Mucosa of stomach (tissue), 1 donor: ENCODE results near the gene TMEM218.

Experiments used
- H3K27me3 ChIP-seq: one replicate; pipeline ENCODE4 v1.7.0; 2013; ENCODE audit warnings: mild to moderate bottlenecking, low read length; ENCODE audit not compliant: control insufficient read depth, insufficient read depth
- H3K36me3 ChIP-seq: one replicate; pipeline ENCODE4 v1.7.0; 2013; ENCODE audit warnings: low read length; ENCODE audit not compliant: control insufficient read depth, insufficient read depth
- H3K4me1 ChIP-seq: one replicate; pipeline ENCODE4 v1.7.0; 2013; ENCODE audit warnings: mild to moderate bottlenecking, low read length; ENCODE audit not compliant: control insufficient read depth, insufficient read depth
- H3K4me3 ChIP-seq: one replicate; pipeline ENCODE4 v1.7.0; 2013; ENCODE audit warnings: low read length
- H3K9ac ChIP-seq: one replicate; pipeline ENCODE4 v1.7.0; 2013; ENCODE audit warnings: mild to moderate bottlenecking, low read length, moderate library complexity
- H3K9me3 ChIP-seq: one replicate; pipeline ENCODE4 v1.7.0; 2013; ENCODE audit warnings: mild to moderate bottlenecking, low read length, moderate library complexity; ENCODE audit not compliant: control insufficient read depth
- donor health status: Pancreatic carcinoma.

The TMEM218 gene

GRCh38 chr11:125086633-125087296, 24.7 kb downstream of the TMEM218 start:
- H3K27me3 ChIP-seq: no peaks in the 10 kb centered on the region
- no peak overlapping the region for H3K9ac ChIP-seq
- no peaks in the 10 kb centered on the region for H3K4me1 ChIP-seq
- H3K4me3 ChIP-seq: no peak overlapping the region
- no peaks in the 10 kb centered on the region for H3K36me3 ChIP-seq
- no peaks in the 10 kb centered on the region for H3K9me3 ChIP-seq

GRCh38 chr11:125085301-125086081, 25.9 kb downstream of the TMEM218 start:
- Histone ChIP-seq H3K36me3 (no peaks in the 10 kb centered on the region), H3K4me3 (no peak overlapping the region), H3K9me3 (no peaks in the 10 kb centered on the region), H3K9ac (no peak overlapping the region), H3K4me1 (no peaks in the 10 kb centered on the region), H3K27me3 (no peaks in the 10 kb centered on the region)

DNA sequence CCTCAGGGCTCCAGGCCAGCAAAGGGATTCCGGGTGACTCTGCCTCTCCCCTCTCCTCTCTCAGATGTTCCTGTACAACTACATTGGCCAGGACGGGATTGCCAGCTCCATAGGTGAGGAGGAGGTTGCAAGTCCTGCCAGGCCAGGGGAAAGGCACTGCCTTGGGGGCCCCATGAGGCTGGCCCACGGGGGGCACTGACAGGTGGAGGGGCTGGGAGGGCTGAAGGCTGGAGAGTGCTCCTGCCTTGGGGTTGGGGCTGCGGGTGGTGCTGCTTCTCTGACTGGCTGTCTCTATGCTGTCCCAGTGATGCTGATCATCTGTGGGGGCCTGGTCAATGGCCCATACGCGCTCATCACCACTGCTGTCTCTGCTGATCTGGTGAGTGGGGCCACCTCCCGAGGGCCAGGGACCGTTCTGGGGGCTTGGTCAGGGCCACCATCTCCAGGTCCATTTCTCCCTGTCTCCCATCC, 26.6 kb downstream of the TMEM218 start:
- Histone ChIP-seq H3K36me3 (no peaks in the 10 kb centered on the region), H3K9ac (no peak overlapping the region), H3K9me3 (no peaks in the 10 kb centered on the region), H3K27me3 (no peaks in the 10 kb centered on the region), H3K4me1 (no peaks in the 10 kb centered on the region), H3K4me3 (no peak overlapping the region)

GRCh38 chr11:125084057-125084416, 27.4 kb downstream of the TMEM218 start:
- H3K4me1 ChIP-seq: no peaks in the 10 kb centered on the region
- no peaks in the 10 kb centered on the region for H3K27me3 ChIP-seq
- no peak overlapping the region for H3K9ac ChIP-seq
- no peaks in the 10 kb centered on the region for H3K9me3 ChIP-seq
- no peak overlapping the region for H3K4me3 ChIP-seq
- no peaks in the 10 kb centered on the region for H3K36me3 ChIP-seq

GRCh38 chr11:125083312-125084056, 27.9 kb downstream of the TMEM218 start:
- H3K27me3 ChIP-seq: no peaks in the 10 kb centered on the region

DNA sequence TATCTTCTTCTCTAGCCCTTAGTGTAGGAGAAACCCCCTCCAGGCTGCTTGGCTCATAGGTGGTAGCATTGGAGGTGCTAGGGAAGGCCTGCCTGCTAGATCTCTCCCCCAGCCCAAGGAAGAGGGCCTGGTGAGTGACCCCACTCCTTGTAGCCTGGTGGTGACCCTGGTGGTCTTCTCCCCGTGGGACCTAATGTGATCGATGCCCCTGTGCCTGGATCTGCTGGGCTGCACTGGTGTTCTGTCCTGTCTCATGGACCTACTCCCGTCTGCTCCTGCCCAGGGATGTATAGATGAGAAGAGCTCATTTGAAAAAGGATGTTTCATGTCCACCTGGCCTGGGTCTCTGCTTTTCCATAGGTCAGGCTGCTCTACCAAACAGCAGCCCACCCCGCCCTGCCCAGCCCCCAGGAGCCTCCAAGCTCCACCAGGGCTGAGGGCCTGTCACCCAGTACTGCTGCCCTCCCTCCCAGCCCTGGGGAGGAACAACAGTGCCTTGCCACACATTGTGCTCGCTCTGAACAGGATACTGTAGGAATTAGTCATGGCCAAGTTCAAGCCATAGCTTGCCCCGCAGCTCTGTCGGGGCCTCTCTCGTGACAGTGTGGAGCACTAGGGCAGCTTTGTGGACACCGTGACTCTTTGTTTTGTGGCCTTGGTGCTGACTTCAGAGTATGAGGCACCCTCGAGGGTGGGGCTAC, 28.7 kb downstream of the TMEM218 start:
- Histone ChIP-seq H3K9ac (no peak overlapping the region), H3K4me3 (no peak overlapping the region), H3K9me3 (no peaks in the 10 kb centered on the region), H3K36me3 (no peaks in the 10 kb centered on the region), H3K4me1 (no peaks in the 10 kb centered on the region), H3K27me3 (peaks cover 1% of the 10 kb centered on the region)

More at GRCh38 chr11:125083312-125084056, 27.9 kb downstream of the TMEM218 start:
- no peaks in the 10 kb centered on the region for H3K4me1 ChIP-seq
- H3K9ac ChIP-seq: no peak overlapping the region
- H3K36me3 ChIP-seq: no peaks in the 10 kb centered on the region
- H3K9me3 ChIP-seq: no peaks in the 10 kb centered on the region
- no peak overlapping the region for H3K4me3 ChIP-seq

DNA sequence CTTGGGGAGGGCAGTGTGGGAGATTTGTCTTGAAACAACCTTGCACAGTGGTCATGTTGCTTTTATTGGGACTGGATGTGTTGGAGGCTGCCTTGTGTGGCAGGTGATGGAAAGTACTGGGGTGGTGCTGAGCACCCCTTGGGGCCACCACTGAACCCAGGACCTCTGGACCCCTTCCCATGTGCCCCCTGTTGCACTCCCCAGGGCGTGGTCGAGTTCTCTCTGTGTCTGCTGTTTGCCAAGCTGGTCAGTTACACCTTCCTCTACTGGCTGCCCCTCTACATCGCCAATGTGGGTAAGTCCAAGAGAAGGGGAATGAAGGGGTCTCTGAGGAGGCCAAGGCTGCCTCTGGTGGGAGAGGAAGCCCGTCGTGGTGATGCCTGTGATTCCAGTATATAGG, 29.4 kb downstream of the TMEM218 start:
- Histone ChIP-seq H3K36me3 (no peaks in the 10 kb centered on the region), H3K27me3 (peaks cover 5% of the 10 kb centered on the region), H3K9me3 (no peaks in the 10 kb centered on the region), H3K4me1 (no peaks in the 10 kb centered on the region), H3K9ac (no peak overlapping the region), H3K4me3 (no peak overlapping the region)

DNA sequence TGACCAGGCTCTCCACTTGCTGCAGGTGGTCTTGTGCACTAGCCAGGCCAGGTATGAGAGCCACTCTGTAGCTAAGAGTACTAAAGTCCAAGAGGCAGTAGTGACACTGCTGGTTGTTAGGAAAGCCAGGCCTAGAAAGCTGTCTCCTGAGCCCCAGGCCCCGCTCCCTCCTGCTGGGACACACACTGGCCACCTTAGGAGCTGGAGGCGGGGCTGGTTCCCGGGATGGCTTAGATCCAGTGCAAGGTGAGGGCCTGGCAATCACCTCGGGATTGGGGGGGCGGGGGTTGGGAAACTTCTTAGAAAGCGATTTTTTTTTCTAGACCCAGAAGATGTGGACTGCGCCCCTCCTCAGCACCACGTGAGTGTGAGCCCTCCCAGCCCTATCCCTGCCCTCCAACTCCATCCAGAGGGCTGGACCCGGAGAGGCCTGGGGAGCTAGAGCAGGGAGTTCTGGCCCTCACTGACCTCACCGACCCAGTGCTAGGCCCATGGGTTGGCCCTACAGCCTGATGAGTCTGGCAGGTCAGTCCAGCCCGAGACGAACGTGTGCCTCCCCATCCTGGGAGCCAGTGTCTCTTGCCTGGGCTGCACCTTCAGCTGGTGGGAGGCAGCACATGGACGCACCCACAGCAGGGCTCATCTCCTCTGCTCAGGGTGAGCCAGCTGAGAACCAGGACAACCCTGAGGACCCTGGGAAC, 30.2 kb downstream of the TMEM218 start:
- Histone ChIP-seq H3K36me3 (no peaks in the 10 kb centered on the region), H3K9ac (no peak overlapping the region), H3K27me3 (peaks cover 5% of the 10 kb centered on the region), H3K4me3 (no peak overlapping the region), H3K4me1 (no peaks in the 10 kb centered on the region), H3K9me3 (no peaks in the 10 kb centered on the region)

- Histone ChIP-seq H3K9ac (no peak overlapping the region), H3K27me3 (peaks cover 5% of the 10 kb centered on the region), H3K4me1 (no peaks in the 10 kb centered on the region), H3K4me3 (no peak overlapping the region), H3K36me3 (no peaks in the 10 kb centered on the region), H3K9me3 (no peaks in the 10 kb centered on the region)
These were observed 30.9 kb downstream of the TMEM218 start for GRCh38 chr11:125080531-125080911.

DNA sequence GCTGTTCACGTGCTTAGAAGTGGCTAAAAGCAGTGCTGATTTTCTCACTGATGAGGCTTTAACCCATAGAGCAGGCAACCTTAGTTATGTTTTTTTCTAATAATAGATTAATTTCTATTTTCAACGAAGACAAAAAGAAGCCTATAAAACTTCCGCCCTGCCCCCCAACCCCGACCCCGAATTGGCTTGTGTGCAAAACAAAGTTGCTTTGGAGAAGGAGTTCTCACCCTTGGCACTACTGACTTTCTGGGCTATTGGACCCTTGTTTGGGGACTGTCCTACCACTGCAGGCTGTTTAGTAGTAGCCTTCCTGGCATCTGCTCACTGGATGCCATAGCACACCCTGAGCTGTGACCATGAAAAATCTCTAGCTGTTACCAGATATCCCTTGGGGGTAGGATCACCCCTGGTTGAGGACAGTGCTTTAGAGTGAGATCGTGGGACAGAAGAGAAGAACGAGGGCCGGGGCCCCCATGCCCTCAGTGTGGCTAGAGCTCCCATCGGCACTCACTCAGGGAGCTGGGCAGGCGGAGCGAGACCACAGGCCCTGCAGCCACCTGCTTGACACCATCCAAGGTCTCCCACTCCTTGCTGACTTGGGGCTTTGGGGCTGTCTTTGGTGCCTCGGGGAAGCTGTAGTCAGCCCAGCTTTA, 31.4 kb downstream of the TMEM218 start:
- Histone ChIP-seq H3K36me3 (no peaks in the 10 kb centered on the region), H3K9me3 (no peaks in the 10 kb centered on the region), H3K27me3 (peaks cover 5% of the 10 kb centered on the region), H3K4me1 (no peaks in the 10 kb centered on the region), H3K4me3 (no peak overlapping the region), H3K9ac (no peak overlapping the region)
